ENCODE results near the gene EEF1G.

DNA sequence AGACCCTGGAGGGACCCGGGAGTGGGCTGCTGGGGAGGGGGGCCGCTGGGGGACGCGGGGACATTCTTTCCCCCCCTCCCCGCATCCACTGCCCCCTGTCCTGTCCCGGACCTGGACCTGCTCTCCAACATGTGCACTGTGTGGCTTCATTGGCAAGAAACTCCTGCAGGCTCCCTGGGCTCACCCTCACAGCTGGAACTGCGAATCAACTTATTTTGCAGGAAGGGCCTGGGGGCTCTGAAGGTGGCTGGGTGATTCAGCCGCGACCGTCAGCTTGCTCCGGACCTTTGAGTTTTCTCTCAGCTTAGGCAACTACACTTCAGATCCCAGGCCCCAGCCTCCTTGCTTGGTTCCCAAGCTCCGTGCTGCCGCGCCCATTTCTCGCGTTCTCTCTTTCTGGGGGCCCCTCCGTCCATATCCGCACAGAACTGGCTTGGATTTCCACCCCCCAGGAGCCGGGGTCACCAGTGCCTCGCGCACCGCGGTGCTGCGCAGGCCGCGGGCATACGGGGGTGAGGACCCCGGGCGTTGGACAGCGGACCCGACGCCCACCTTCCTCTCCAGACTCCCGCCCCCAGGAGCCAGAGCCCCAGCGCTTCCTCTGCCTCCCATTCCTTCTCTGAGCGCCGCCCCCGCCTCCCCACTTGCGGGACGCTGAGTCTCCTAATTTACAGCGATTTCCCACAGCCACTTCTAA is 26.6 kb downstream of the EEF1G start:
- TF ChIP-seq CTCF (IDR thresholded peaks at IDR 0.05; ENCODE audit: insufficient read depth, low read depth, low read length) (no peak), EZH2 (IDR thresholded peaks at IDR 0.05; ENCODE audit: insufficient read depth, low read length) (no peak)
